ENCODE results near the gene DAGLA.
A peak's percentile ranks its signal among the peaks of the same experiment; 100 is the strongest.

Gene DAGLA

GRCh38 chr11:61745781-61746441 lies 65.7 kb downstream of the DAGLA start:
- no peak for DNase-seq (ENCODE audit: low read depth in 3 of 3)

GRCh38 chr11:61746442-61747191 lies 66.4 kb downstream of the DAGLA start:
- DNase-seq (ENCODE audit: low read depth in 3 of 3): no peak

GRCh38 chr11:61747192-61747966 lies 67.2 kb downstream of the DAGLA start:
- no peak for DNase-seq (ENCODE audit: low read depth in 3 of 3)

- DNase-seq (ENCODE audit: low read depth in 3 of 3): no peak
Observed at GRCh38 chr11:61747967-61748285, 67.7 kb downstream of the DAGLA start.

- no peak for DNase-seq (ENCODE audit: low read depth in 3 of 3)
Observed at GRCh38 chr11:61749591-61750217, 69.5 kb downstream of the DAGLA start.

- DNase-seq (ENCODE audit: low read depth in 3 of 3): no peak
Observed at GRCh38 chr11:61750631-61751273, 70.6 kb downstream of the DAGLA start.

- no peak for DNase-seq (ENCODE audit: low read depth in 3 of 3)
Observed at GRCh38 chr11:61751384-61751783, 71.2 kb downstream of the DAGLA start.

GRCh38 chr11:61752117-61752924 lies 72.1 kb downstream of the DAGLA start, which contains the start of gene MYRF:
TSS of gene MYRF (plus strand) at chr11:61752636. CDS start at chr11:61752745, 109 bp downstream.
- DNase-seq (ENCODE audit: low read depth in 3 of 3): peak; percentile 22 to 45 (median 23)

GRCh38 chr11:61752925-61753521 lies 72.8 kb downstream of the DAGLA start:
- no peak for DNase-seq (ENCODE audit: low read depth in 3 of 3)

- DNase-seq (ENCODE audit: low read depth in 3 of 3): no peak
Observed at GRCh38 chr11:61753672-61754071, 73.5 kb downstream of the DAGLA start.

- no peak for DNase-seq (ENCODE audit: low read depth in 3 of 3)
Observed at GRCh38 chr11:61754534-61755482, 74.6 kb downstream of the DAGLA start.

- DNase-seq (ENCODE audit: low read depth in 3 of 3): no peak
Observed at GRCh38 chr11:61756147-61756451, 75.9 kb downstream of the DAGLA start.

GRCh38 chr11:61756452-61757212 lies 76.4 kb downstream of the DAGLA start:
- DNase-seq (ENCODE audit: low read depth in 3 of 3): no peak

- no peak for DNase-seq (ENCODE audit: low read depth in 3 of 3)
Observed at GRCh38 chr11:61757213-61757862, 77.1 kb downstream of the DAGLA start.

- DNase-seq (ENCODE audit: low read depth in 3 of 3): no peak
Observed at GRCh38 chr11:61760946-61761345, 80.8 kb downstream of the DAGLA start.

- DNase-seq (ENCODE audit: low read depth in 3 of 3): no peak
Observed at GRCh38 chr11:61761440-61762222, 81.4 kb downstream of the DAGLA start.

- DNase-seq (ENCODE audit: low read depth in 3 of 3): no peak
Observed at GRCh38 chr11:61762223-61762615, 82.0 kb downstream of the DAGLA start.

All from stimulated activated CD4-positive, alpha-beta T cell treated with anti-CD3 and anti-CD28 coated beads, TNF-alpha, amount 100 ng/mL, for 48 hours (primary cell).